GM18505 (cell line): ENCODE measurements around the gene EEF1AKMT2.
"Not testable (repeated sequence)": the region's sequence is repeated elsewhere in the genome, so short reads cannot be mapped to it uniquely, and the experiment has no call there.

Source experiments
- ATAC-seq: cut with Tn5 transposase; IDR thresholded peaks from one replicate; pipeline ENCODE4 v1.9.1; 2021; ENCODE audit not compliant: unreplicated experiment
- POLR2A ChIP-seq: IDR thresholded peaks from 4 replicates; pipeline ENCODE4 v1.6.1; 2011; ENCODE audit warnings: borderline replicate concordance; ENCODE audit not compliant: insufficient read depth, insufficient read length; ENCODE audit errors: extremely low read depth

The EEF1AKMT2 gene

DNA sequence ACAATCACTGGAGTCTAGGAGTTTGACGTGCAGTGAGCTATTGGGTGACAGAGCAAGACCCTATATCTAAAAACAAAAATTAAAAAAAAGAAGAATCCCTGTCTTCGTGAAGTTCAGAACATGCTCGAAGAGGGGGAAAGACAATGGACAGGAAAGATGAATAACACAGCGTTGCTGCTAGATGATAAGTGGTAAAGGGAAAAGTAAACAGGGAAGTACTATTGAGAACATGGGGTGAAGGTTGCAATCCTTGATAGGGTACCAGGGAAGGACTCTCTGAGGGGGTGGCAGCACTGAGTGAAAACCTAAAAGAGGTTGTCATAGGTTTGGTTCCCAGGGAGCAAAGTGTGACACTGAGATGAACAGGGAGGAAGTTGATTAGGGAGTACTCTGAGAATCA, 7.1 kb upstream of the EEF1AKMT2 start:
- no peak for ATAC-seq
- TF ChIP-seq POLR2A = no peak

DNA sequence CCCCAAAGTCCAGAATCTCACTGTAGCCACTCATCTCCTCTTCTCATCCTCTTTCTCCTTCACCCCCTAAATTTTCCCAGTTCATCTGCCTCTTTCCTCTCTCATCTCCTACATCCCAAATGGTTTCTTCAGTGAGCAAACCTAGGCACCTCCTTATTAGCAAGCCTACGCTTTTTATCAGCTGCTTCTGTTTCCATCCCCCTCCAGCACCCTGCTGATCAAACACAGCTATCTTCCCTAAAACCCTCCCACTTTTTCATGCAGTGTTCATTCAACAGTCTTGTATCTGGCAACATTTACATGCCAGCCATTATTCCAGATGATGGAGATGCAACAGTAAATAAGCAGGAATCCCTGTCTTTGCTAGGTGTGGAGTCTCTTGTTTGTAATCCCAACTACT, 6.7 kb upstream of the EEF1AKMT2 start:
- no peak for TF ChIP-seq POLR2A

GRCh38 chr10:124792998-124793352, 1.3 kb upstream of the EEF1AKMT2 start:
- TF ChIP-seq POLR2A = no peak
- ATAC-seq = no peak

More for the DNA sequence above, 6.7 kb upstream of the EEF1AKMT2 start:
- no peak for ATAC-seq

DNA sequence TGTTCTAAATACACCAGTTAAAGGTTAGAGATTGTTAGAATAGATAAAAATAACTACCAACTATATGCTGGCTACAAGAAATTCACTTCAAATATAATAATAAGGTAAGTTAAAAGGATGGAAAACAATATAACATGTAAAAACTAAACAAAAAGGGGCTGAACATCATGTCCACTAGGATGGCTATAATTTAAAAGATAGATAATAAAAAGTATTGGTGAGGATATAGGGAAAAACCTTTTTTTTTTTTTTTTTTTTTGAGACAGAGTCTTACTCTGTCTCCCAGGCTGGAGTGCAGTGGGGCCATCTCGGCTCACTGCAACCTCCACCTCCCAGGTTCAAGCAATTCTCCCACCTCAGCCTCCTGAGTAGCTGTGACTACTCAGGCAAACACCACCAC, 8.8 kb downstream of the EEF1AKMT2 start:
- not testable (repeated sequence) for ATAC-seq

- no peak for ATAC-seq
- no peak for TF ChIP-seq POLR2A
Measured at GRCh38 chr10:124768791-124769190, 22.9 kb downstream of the EEF1AKMT2 start.

- no peak for TF ChIP-seq POLR2A
- no peak for ATAC-seq
Measured at GRCh38 chr10:124765256-124765655, 26.4 kb downstream of the EEF1AKMT2 start.

- TF ChIP-seq POLR2A = no peak
- no peak for ATAC-seq
Measured at GRCh38 chr10:124763267-124763666, 28.4 kb downstream of the EEF1AKMT2 start.

GRCh38 chr10:124762281-124762680, 29.4 kb downstream of the EEF1AKMT2 start:
- no peak for ATAC-seq
- TF ChIP-seq POLR2A = no peak

GRCh38 chr10:124756156-124756903, 35.4 kb downstream of the EEF1AKMT2 start:
- ATAC-seq = no peak
- no peak for TF ChIP-seq POLR2A

DNA sequence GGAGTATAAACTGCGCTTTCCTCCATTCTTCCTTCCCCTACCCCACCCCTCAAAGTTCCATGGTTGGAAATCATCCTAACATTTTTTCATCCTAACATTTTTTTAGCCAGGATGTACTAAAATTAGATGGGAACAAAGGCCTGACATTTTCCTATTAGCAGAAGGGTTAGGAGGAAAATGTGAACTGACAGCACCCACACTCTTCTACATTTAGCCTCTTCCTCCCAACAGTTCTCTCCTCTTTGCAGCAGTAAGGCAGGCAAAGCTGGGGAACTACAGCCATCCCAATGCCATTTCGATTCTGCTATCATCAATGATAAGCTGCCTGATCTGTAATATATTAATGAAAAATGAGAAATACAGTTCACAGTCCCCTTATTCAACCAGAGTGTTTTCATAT, 36.1 kb downstream of the EEF1AKMT2 start:
- no peak for TF ChIP-seq POLR2A
- ATAC-seq = no peak

DNA sequence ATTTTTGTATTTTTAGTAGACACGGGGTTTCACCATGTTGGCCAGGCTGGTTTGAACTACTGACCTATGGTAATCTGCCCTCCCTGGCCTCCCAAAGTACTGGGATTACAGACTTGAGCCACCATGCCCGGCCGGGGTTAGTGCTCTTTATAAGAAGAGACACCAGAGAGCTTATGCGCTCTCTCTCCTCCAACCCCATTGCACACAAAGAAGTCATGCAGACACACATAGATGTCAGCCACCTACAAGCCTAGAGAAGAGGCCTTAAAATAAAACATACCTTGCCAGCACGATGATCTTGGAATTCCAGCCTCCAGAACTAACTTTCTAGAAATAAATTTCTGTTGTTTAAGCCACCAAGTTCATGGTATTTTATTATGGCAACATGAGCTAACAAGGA, 37.5 kb downstream of the EEF1AKMT2 start:
- no peak for ATAC-seq

GRCh38 chr10:124748953-124749645, 42.6 kb downstream of the EEF1AKMT2 start:
- ATAC-seq = no peak
- no peak for TF ChIP-seq POLR2A

More for the DNA sequence above, 37.5 kb downstream of the EEF1AKMT2 start:
- no peak for TF ChIP-seq POLR2A

DNA sequence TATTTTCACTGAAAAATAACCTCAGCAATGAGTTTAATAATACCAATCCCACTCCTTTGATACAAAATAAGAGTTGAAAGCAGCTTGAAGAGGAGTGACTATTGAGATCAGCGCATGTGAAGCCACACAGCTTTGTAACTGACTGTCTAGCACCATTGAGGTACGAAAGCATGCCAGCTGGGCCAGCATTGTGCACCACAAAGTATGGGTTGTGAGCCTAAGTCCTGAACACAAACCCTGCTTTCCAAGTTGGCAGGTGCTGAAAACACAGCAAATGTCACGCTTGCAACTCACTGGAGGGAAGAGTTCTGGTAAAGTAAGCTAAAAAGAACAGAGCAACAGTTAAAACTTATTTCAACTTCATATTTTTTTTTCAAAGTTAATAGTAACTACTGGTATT, 43.5 kb downstream of the EEF1AKMT2 start:
- no peak for ATAC-seq
- no peak for TF ChIP-seq POLR2A

- TF ChIP-seq POLR2A = no peak
- ATAC-seq = no peak
Measured at GRCh38 chr10:124747745-124748144, 43.9 kb downstream of the EEF1AKMT2 start.

- no peak for TF ChIP-seq POLR2A
- ATAC-seq = no peak
Measured at GRCh38 chr10:124746992-124747391, 44.7 kb downstream of the EEF1AKMT2 start.

GRCh38 chr10:124746447-124746846, 45.2 kb downstream of the EEF1AKMT2 start:
- not testable (repeated sequence) for ATAC-seq
